Neural cell (in vitro differentiated cells): ENCODE measurements around the gene ANKRD44. TPM values are rescaled to one million over a fixed set of nuclear protein-coding genes. Genes with fewer than 3 reads are reported as not detected.

ENCODE experiments used
- H2AFZ ChIP-seq: fragments of 200-600, 300-800 bp; sonication (generic), shearing (Covaris generic); 2 replicates; pipeline ENCODE4 v1.6.0; 2014; ENCODE audit warnings: low read depth, mild to moderate bottlenecking, antibody characterized with exemption, low read length, moderate library complexity
- H3F3A ChIP-seq: fragments of 200-600 bp; shearing (Covaris generic); 2 replicates; pipeline ENCODE4 v1.6.1; 2016; ENCODE audit warnings: mild to moderate bottlenecking, moderate library complexity, mixed read lengths, antibody characterized with exemption, low read length; ENCODE audit not compliant: insufficient read depth, poor library complexity, severe bottlenecking
- H3K27ac ChIP-seq: fragments of 200-600, 300-800 bp; sonication (generic), shearing (Covaris generic); 2 replicates; pipeline ENCODE4 v1.5.1; 2014; ENCODE audit warnings: mild to moderate bottlenecking, low read length, moderate library complexity
- H3K27me3 ChIP-seq: fragments of 300-800, 200-600 bp; sonication (generic), shearing (Covaris generic); 2 replicates; pipeline ENCODE4 v1.6.0; 2014; ENCODE audit warnings: mild to moderate bottlenecking, low read depth, low read length, moderate library complexity; ENCODE audit not compliant: insufficient read depth
- H3K36me3 ChIP-seq: fragments of 300-800, 200-600 bp; sonication (generic), shearing (Covaris generic); 2 replicates; pipeline ENCODE4 v1.5.1; 2014; ENCODE audit warnings: mild to moderate bottlenecking, antibody characterized with exemption, low read length, moderate library complexity; ENCODE audit not compliant: insufficient read depth
- H3K4me2 ChIP-seq: fragments of 300-800, 200-600 bp; sonication (generic), shearing (Covaris generic); 2 replicates; pipeline ENCODE4 v1.6.0; 2014; ENCODE audit warnings: mild to moderate bottlenecking, low read length
- H3K4me3 ChIP-seq: fragments of 300-800, 200-600 bp; sonication (generic), shearing (Covaris generic); 2 replicates; pipeline ENCODE4 v1.5.1; 2014; ENCODE audit warnings: mild to moderate bottlenecking, low read length, moderate library complexity
- H3K79me2 ChIP-seq: fragments of 200-600 bp; shearing (Covaris generic); replicated peaks from 2 replicates; pipeline ENCODE4 v1.6.0; 2014; ENCODE audit warnings: mild to moderate bottlenecking, low read length, moderate library complexity; ENCODE audit not compliant: insufficient read depth
- H3K9ac ChIP-seq: fragments of 300-800, 200-600 bp; sonication (generic), shearing (Covaris generic); 2 replicates; pipeline ENCODE4 v1.6.1; 2016; ENCODE audit warnings: mild to moderate bottlenecking, low read length, mixed read lengths
- H3K9me2 ChIP-seq: fragments of 200-600 bp; shearing (Covaris generic); 2 replicates; pipeline ENCODE4 v1.6.1; 2016; ENCODE audit warnings: mild to moderate bottlenecking, low read length, mixed read lengths; ENCODE audit not compliant: insufficient read depth
- H3K9me3 ChIP-seq: fragments of 200-600, 300-800 bp; sonication (generic), shearing (Covaris generic); 2 replicates; pipeline ENCODE4 v1.6.1; 2016; ENCODE audit warnings: mild to moderate bottlenecking, mixed run types, low read length, moderate library complexity, mixed read lengths
- H4K20me1 ChIP-seq: fragments of 200-600 bp; shearing (Covaris generic); 2 replicates; pipeline ENCODE4 v1.6.1; 2016; ENCODE audit warnings: mild to moderate bottlenecking, mixed run types; ENCODE audit not compliant: insufficient read depth
- EP300 ChIP-seq: fragments of 450-650 bp; conservative IDR thresholded peaks from 2 replicates; pipeline ENCODE4 v1.6.1; 2014; ENCODE audit warnings: antibody characterized with exemption, mild to moderate bottlenecking, moderate library complexity; ENCODE audit not compliant: poor library complexity, severe bottlenecking
- EZH2 ChIP-seq: fragments of 200-600, 300-800 bp; shearing (Covaris generic), sonication (generic); IDR thresholded peaks from 2 replicates; pipeline ENCODE4 v1.6.1; 2014; ENCODE audit warnings: antibody characterized with exemption, low read length, borderline replicate concordance, mild to moderate bottlenecking; ENCODE audit not compliant: insufficient read depth, poor library complexity, severe bottlenecking
- POLR2AphosphoS5 ChIP-seq: IDR thresholded peaks from 2 replicates; pipeline ENCODE4 v1.6.1; 2012
- RAD21 ChIP-seq: fragments of 450-650 bp; conservative IDR thresholded peaks from 2 replicates; pipeline ENCODE4 v1.6.1; 2014; ENCODE audit warnings: antibody characterized with exemption, mild to moderate bottlenecking, moderate library complexity
- SMC3 ChIP-seq: fragments of 450-650 bp; conservative IDR thresholded peaks from 2 replicates; pipeline ENCODE4 v1.6.1; 2014; ENCODE audit warnings: antibody characterized with exemption, mild to moderate bottlenecking, moderate library complexity; ENCODE audit not compliant: poor library complexity
- TAF1 ChIP-seq: IDR thresholded peaks from 2 replicates; pipeline ENCODE4 v1.6.1; 2012; ENCODE audit warnings: low read depth
- polyA plus RNA-seq: library from polyadenylated mRNA; depleted of rRNA; stranded (reverse); fragments of >200 nt; gene quantifications from 2 replicates; pipeline ENCODE4 v1.2.3, GENCODE V29; 2014
- TF ChIP-seq, protein P1 (sequence below): IDR thresholded peaks from 2 replicates; pipeline ENCODE4 v1.6.1; 2012; ENCODE audit warnings: borderline replicate concordance

ANKRD44 gene
- polyA plus RNA-seq, 1 donor from 2014 or later: 94.3 TPM

DNA sequence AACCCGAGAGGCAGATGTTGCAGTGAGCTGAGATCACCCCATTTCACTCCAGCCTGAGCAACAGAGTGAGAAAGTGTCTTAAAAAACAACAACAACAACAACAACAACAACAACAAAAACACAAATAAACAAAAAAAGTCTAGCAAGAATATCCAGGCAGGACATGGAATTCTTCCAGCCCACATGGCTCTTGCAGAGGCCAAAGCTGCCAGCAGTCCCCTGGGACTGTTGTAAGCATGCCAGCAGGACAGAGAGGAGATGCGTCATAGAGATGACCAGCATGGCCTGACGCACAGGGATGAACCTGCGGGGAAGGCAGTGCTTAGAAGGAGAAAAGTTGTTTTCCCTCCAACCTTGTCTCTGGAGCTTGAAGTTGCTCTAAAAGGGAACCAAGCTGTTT, 201.8 kb downstream of the ANKRD44 start:
- H3K27me3 ChIP-seq: no peaks in the 10 kb centered on the region
- no peak for TF ChIP-seq RAD21
- TF ChIP-seq, protein P1, sequence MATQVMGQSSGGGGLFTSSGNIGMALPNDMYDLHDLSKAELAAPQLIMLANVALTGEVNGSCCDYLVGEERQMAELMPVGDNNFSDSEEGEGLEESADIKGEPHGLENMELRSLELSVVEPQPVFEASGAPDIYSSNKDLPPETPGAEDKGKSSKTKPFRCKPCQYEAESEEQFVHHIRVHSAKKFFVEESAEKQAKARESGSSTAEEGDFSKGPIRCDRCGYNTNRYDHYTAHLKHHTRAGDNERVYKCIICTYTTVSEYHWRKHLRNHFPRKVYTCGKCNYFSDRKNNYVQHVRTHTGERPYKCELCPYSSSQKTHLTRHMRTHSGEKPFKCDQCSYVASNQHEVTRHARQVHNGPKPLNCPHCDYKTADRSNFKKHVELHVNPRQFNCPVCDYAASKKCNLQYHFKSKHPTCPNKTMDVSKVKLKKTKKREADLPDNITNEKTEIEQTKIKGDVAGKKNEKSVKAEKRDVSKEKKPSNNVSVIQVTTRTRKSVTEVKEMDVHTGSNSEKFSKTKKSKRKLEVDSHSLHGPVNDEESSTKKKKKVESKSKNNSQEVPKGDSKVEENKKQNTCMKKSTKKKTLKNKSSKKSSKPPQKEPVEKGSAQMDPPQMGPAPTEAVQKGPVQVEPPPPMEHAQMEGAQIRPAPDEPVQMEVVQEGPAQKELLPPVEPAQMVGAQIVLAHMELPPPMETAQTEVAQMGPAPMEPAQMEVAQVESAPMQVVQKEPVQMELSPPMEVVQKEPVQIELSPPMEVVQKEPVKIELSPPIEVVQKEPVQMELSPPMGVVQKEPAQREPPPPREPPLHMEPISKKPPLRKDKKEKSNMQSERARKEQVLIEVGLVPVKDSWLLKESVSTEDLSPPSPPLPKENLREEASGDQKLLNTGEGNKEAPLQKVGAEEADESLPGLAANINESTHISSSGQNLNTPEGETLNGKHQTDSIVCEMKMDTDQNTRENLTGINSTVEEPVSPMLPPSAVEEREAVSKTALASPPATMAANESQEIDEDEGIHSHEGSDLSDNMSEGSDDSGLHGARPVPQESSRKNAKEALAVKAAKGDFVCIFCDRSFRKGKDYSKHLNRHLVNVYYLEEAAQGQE: no peak
- H3K79me2 ChIP-seq: no peaks in the 10 kb centered on the region
- no peak overlapping the region for H3K4me2 ChIP-seq
- no peaks in the 10 kb centered on the region for H3F3A ChIP-seq
- no peak overlapping the region for H3K27ac ChIP-seq
- H3K9ac ChIP-seq: no peak overlapping the region
- H3K4me3 ChIP-seq: no peak overlapping the region
- H4K20me1 ChIP-seq: no peaks in the 10 kb centered on the region
- H3K9me3 ChIP-seq: no peaks in the 10 kb centered on the region
- H2AFZ ChIP-seq: no peak overlapping the region
- no peaks in the 10 kb centered on the region for H3K9me2 ChIP-seq
- no peaks in the 10 kb centered on the region for H3K36me3 ChIP-seq

DNA sequence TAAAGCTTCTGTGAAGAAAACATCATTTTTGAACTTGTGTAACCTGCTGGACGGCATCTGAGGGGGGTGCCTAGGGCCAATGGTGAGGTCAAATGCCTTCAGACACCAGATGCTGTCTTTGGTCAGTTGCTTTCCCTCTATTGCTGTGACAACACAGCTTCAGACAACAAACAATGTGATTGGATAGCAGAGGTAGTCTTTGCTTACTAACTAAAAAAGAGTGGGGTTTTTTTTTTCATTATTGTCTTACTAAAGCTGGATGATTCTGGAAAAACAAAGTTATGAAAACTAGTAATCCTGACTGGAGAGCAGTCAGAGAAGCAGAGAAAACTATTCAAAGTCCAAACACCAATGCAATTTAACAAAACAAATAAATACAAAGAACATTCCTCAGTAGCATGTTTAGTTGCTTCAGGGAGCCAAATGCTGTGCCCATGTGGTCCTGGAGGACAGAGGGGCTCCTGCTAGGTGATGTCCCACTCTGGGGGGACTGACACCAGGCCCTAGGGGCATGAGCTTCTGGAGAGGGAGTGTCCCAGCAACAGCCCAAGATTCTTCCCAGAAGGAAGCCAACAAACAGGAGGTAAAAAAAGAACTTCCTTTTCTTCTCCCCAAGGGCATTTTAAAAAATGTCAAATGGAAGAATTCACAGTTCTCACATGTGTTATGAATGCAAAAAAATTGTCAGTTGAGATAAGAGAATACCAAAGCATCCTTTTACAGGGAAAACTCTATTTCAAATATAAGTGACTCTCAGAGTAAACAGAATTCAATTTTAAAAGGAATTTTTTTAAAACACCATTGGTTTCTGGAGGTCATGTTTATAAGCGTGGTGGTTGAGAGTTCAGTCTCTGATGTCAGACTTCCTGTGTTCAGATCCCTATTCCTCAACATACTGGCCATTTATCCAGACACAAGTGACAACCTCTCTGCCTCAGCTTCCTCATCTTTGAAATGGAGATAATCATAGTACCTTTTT, 203.0 kb downstream of the ANKRD44 start:
- no peaks in the 10 kb centered on the region for H3F3A ChIP-seq
- no peak overlapping the region for H2AFZ ChIP-seq
- H3K4me3 ChIP-seq: no peak overlapping the region
- no peak overlapping the region for H3K9ac ChIP-seq
- no peaks in the 10 kb centered on the region for H3K9me2 ChIP-seq
- no peaks in the 10 kb centered on the region for H3K9me3 ChIP-seq
- H3K27ac ChIP-seq: no peak overlapping the region
- no peaks in the 10 kb centered on the region for H4K20me1 ChIP-seq
- H3K4me2 ChIP-seq: no peak overlapping the region
- no peaks in the 10 kb centered on the region for H3K36me3 ChIP-seq
- no peak for TF ChIP-seq EP300
- TF ChIP-seq EZH2: no peak
- no peak for TF ChIP-seq TAF1
- no peak for TF ChIP-seq SMC3
- TF ChIP-seq, protein P1: no peak
- no peak for TF ChIP-seq POLR2AphosphoS5
- TF ChIP-seq RAD21: no peak
- H3K27me3 ChIP-seq: no peaks in the 10 kb centered on the region
- H3K79me2 ChIP-seq: no peaks in the 10 kb centered on the region
